ENCODE data around the gene SHF. TPM values are rescaled to one million over a fixed set of nuclear protein-coding genes. Genes with fewer than 3 reads are reported as not detected.
"Not testable (repeated sequence)": the region's sequence is repeated elsewhere in the genome, so short reads cannot be mapped to it uniquely, and the experiment has no call there.

SHF gene
- total RNA-seq (2014; rRNA removed; shearing (Covaris generic)), result 2.0 TPM in 1 of 2 replicates, not detected in the other

GRCh38 chr15:45187894-45188830 lies at the start of gene SHF:
SHF (minus strand) TSS chr15:45187966; CDS start chr15:45187951, 15 bp downstream.
- no peaks in the 10 kb centered on the region for H3K36me3 ChIP-seq
- H3K27me3 ChIP-seq (replicated peaks), result peaks cover 4% of the 10 kb centered on the region; the same call in 1 of the 2 replicates
- peak within 1 kb of the TSS; percentile 43 for H3K4me3 ChIP-seq
- DNase-seq (ENCODE audit: low read depth in 1 of 2, low spot score in 2 of 2), result peak in 1 of 2 experiments; percentile 34
- no peak within 1 kb of the TSS for H3K27ac ChIP-seq
- H3K4me1 ChIP-seq (replicated peaks), result peaks cover 6% of the 10 kb centered on the region
- no peaks in the 10 kb centered on the region for H3K9me3 ChIP-seq (replicated peaks)

GRCh38 chr15:45236806-45237205 lies 49.0 kb upstream of the SHF start:
- not testable (repeated sequence) for H3K27me3 ChIP-seq (replicated peaks); H3K4me3 ChIP-seq; H3K9me3 ChIP-seq (replicated peaks); DNase-seq (ENCODE audit: low read depth in 1 of 2, low spot score in 2 of 2); H3K36me3 ChIP-seq; H3K4me1 ChIP-seq (replicated peaks); H3K27ac ChIP-seq

GRCh38 chr15:45234562-45235235 lies 46.9 kb upstream of the SHF start:
- Histone ChIP-seq H3K36me3 (no peaks in the 10 kb centered on the region), H3K4me1 (replicated peaks) (no peaks in the 10 kb centered on the region), H3K27ac (no peak overlapping the region), H3K27me3 (replicated peaks) (no peaks in the 10 kb centered on the region), H3K4me3 (no peak overlapping the region), H3K9me3 (replicated peaks) (no peaks in the 10 kb centered on the region)
- no peak for DNase-seq (ENCODE audit: low read depth in 1 of 2, low spot score in 2 of 2)

GRCh38 chr15:45231864-45232562 lies 44.2 kb upstream of the SHF start:
- Histone ChIP-seq H3K27me3 (replicated peaks) (no peaks in the 10 kb centered on the region), H3K4me1 (replicated peaks) (no peaks in the 10 kb centered on the region), H3K9me3 (replicated peaks) (no peaks in the 10 kb centered on the region), H3K4me3 (no peak overlapping the region), H3K36me3 (no peaks in the 10 kb centered on the region), H3K27ac (no peak overlapping the region)
- no peak for DNase-seq (ENCODE audit: low read depth in 1 of 2, low spot score in 2 of 2)

GRCh38 chr15:45231132-45231531 lies 43.4 kb upstream of the SHF start:
- no peaks in the 10 kb centered on the region for H3K36me3 ChIP-seq
- H3K27ac ChIP-seq, result no peak overlapping the region
- no peak overlapping the region for H3K4me3 ChIP-seq
- H3K9me3 ChIP-seq (replicated peaks), result no peaks in the 10 kb centered on the region
- H3K27me3 ChIP-seq (replicated peaks), result no peaks in the 10 kb centered on the region
- DNase-seq (ENCODE audit: low read depth in 1 of 2, low spot score in 2 of 2), result no peak
- H3K4me1 ChIP-seq (replicated peaks), result no peaks in the 10 kb centered on the region

GRCh38 chr15:45230245-45230965 lies 42.6 kb upstream of the SHF start:
- Histone ChIP-seq H3K9me3 (replicated peaks) (no peaks in the 10 kb centered on the region), H3K27me3 (replicated peaks) (no peaks in the 10 kb centered on the region), H3K27ac (no peak overlapping the region), H3K4me3 (no peak overlapping the region), H3K4me1 (replicated peaks) (no peaks in the 10 kb centered on the region), H3K36me3 (no peaks in the 10 kb centered on the region)
- no peak for DNase-seq (ENCODE audit: low read depth in 1 of 2, low spot score in 2 of 2)

- Histone ChIP-seq H3K9me3 (replicated peaks) (no peaks in the 10 kb centered on the region), H3K27me3 (replicated peaks) (no peaks in the 10 kb centered on the region), H3K4me3 (no peak overlapping the region), H3K4me1 (replicated peaks) (no peaks in the 10 kb centered on the region), H3K36me3 (no peaks in the 10 kb centered on the region), H3K27ac (no peak overlapping the region)
- DNase-seq (ENCODE audit: low read depth in 1 of 2, low spot score in 2 of 2), result no peak
These were observed 41.2 kb upstream of the SHF start for GRCh38 chr15:45228931-45229330.

GRCh38 chr15:45225506-45226273 lies 37.9 kb upstream of the SHF start:
- no peak for DNase-seq (ENCODE audit: low read depth in 1 of 2, low spot score in 2 of 2)
- no peak overlapping the region for H3K4me3 ChIP-seq
- no peaks in the 10 kb centered on the region for H3K36me3 ChIP-seq
- no peaks in the 10 kb centered on the region for H3K4me1 ChIP-seq (replicated peaks)
- no peak overlapping the region for H3K27ac ChIP-seq
- no peaks in the 10 kb centered on the region for H3K9me3 ChIP-seq (replicated peaks)
- 0 out of 2 replicates have a peak, but pooled peaks cover 10% of the 10 kb centered on the region for H3K27me3 ChIP-seq (replicated peaks)

- Histone ChIP-seq H3K27me3 (replicated peaks) (0 out of 2 replicates have a peak, but pooled peaks cover 13% of the 10 kb centered on the region), H3K9me3 (replicated peaks) (no peaks in the 10 kb centered on the region), H3K27ac (no peak overlapping the region), H3K36me3 (no peaks in the 10 kb centered on the region), H3K4me3 (no peak overlapping the region), H3K4me1 (replicated peaks) (no peaks in the 10 kb centered on the region)
- DNase-seq (ENCODE audit: low read depth in 1 of 2, low spot score in 2 of 2), result no peak
These were observed 37.0 kb upstream of the SHF start for GRCh38 chr15:45224621-45225217.

GRCh38 chr15:45221967-45222366 lies 34.2 kb upstream of the SHF start:
- H3K36me3 ChIP-seq, result no peaks in the 10 kb centered on the region
- H3K4me1 ChIP-seq (replicated peaks), result no peaks in the 10 kb centered on the region

GRCh38 chr15:45221053-45221599 lies 33.4 kb upstream of the SHF start:
- Histone ChIP-seq H3K36me3 (no peaks in the 10 kb centered on the region), H3K27me3 (replicated peaks) (0 out of 2 replicates have a peak, but pooled peaks cover 13% of the 10 kb centered on the region), H3K4me1 (replicated peaks) (no peaks in the 10 kb centered on the region), H3K9me3 (replicated peaks) (no peaks in the 10 kb centered on the region), H3K27ac (no peak overlapping the region), H3K4me3 (no peak overlapping the region)
- no peak for DNase-seq (ENCODE audit: low read depth in 1 of 2, low spot score in 2 of 2)

More at GRCh38 chr15:45221967-45222366, 34.2 kb upstream of the SHF start:
- no peak overlapping the region for H3K27ac ChIP-seq
- no peak for DNase-seq (ENCODE audit: low read depth in 1 of 2, low spot score in 2 of 2)
- H3K27me3 ChIP-seq (replicated peaks), result 0 out of 2 replicates have a peak, but pooled peaks cover 13% of the 10 kb centered on the region
- H3K9me3 ChIP-seq (replicated peaks), result no peaks in the 10 kb centered on the region
- H3K4me3 ChIP-seq, result no peak overlapping the region

GRCh38 chr15:45212493-45212892 lies 24.7 kb upstream of the SHF start:
- Histone ChIP-seq H3K27ac (no peak overlapping the region), H3K27me3 (replicated peaks) (no peaks in the 10 kb centered on the region), H3K4me1 (replicated peaks) (no peaks in the 10 kb centered on the region), H3K4me3 (no peak overlapping the region), H3K36me3 (no peaks in the 10 kb centered on the region), H3K9me3 (replicated peaks) (no peaks in the 10 kb centered on the region)
- no peak for DNase-seq (ENCODE audit: low read depth in 1 of 2, low spot score in 2 of 2)
